Endodermal cell (in vitro differentiated cells): ENCODE measurements around the gene CYBRD1. TPM values are rescaled to one million over a fixed set of nuclear protein-coding genes. Genes with fewer than 3 reads are reported as not detected.
A peak's percentile ranks its signal among the peaks of the same experiment; 100 is the strongest.

Experiments used
- DNase-seq: peaks from one replicate; pipeline ENCODE4 v3.0.0-alpha.2; 2017
- H3K27ac ChIP-seq: 2 replicates; pipeline ENCODE4 v1.5.1; 2013; ENCODE audit warnings: mild to moderate bottlenecking, low read depth, low read length, moderate library complexity
- H3K27me3 ChIP-seq: 2 replicates; pipeline ENCODE4 v1.6.1; 2013; ENCODE audit warnings: mild to moderate bottlenecking, low read length, moderate library complexity; ENCODE audit not compliant: insufficient read depth, control insufficient read depth, poor library complexity, severe bottlenecking
- H3K36me3 ChIP-seq: 2 replicates; pipeline ENCODE4 v1.7.0; 2013; ENCODE audit warnings: mild to moderate bottlenecking, low read length, moderate library complexity; ENCODE audit not compliant: control insufficient read depth, insufficient read depth
- H3K4me1 ChIP-seq: one replicate; pipeline ENCODE4 v1.7.0; 2013; ENCODE audit warnings: low read length; ENCODE audit not compliant: control insufficient read depth, insufficient read depth
- H3K4me3 ChIP-seq: 2 replicates; pipeline ENCODE4 v1.5.1; 2013; ENCODE audit warnings: mild to moderate bottlenecking, low read length, moderate library complexity
- H3K9ac ChIP-seq: 2 replicates; pipeline ENCODE4 v1.6.1; 2013; ENCODE audit warnings: mild to moderate bottlenecking, low read length, moderate library complexity; ENCODE audit not compliant: poor library complexity, severe bottlenecking; ENCODE audit errors: extremely low read depth
- H3K9me3 ChIP-seq: 2 replicates; pipeline ENCODE4 v1.6.1; 2013; ENCODE audit warnings: mild to moderate bottlenecking, low read length, moderate library complexity; ENCODE audit not compliant: control insufficient read depth
- H3K27ac Mint-ChIP-seq: 2 replicates; pipeline ENCODE4 v1.8.0; 2020; ENCODE audit warnings: mixed read lengths
- H3K27me3 Mint-ChIP-seq: 2 replicates; pipeline ENCODE4 v1.8.0; 2021; ENCODE audit warnings: mild to moderate bottlenecking, mixed read lengths; ENCODE audit not compliant: insufficient read depth
- H3K36me3 Mint-ChIP-seq: 2 replicates; pipeline ENCODE4 v1.8.0; 2020; ENCODE audit warnings: low read depth, mixed read lengths
- H3K4me1 Mint-ChIP-seq: 2 replicates; pipeline ENCODE4 v1.8.0; 2020; ENCODE audit warnings: mixed read lengths
- H3K4me3 Mint-ChIP-seq: 2 replicates; pipeline ENCODE4 v1.8.0; 2020; ENCODE audit warnings: mild to moderate bottlenecking, moderate library complexity, mixed read lengths
- H3K9me3 Mint-ChIP-seq: 2 replicates; pipeline ENCODE4 v1.8.0; 2020; ENCODE audit warnings: mild to moderate bottlenecking, mixed read lengths
- WGBS, 2 experiments: methylation state at CpG; one replicate each; pipeline versions ENCODE4 v1.1.5 to v1.1.7; 2013; ENCODE audit warnings: missing lambda C conversion rate in 2 of 2, mixed read lengths in 1 of 2; ENCODE audit not compliant: insufficient coverage in 1 of 2, insufficient read length in 1 of 2; 5-methylcytosine and 5-hydroxymethylcytosine counted together
- total RNA-seq, 2 donors: library from RNA; stranded (reverse); fragmentation: NEBNext Ultra II Directional in 1 of 2; extraction: Animal tissue kit (Norgen Biotek cat#: 25700) in 1 of 2; gene quantifications; 2 replicates in 1 of 2; 3 replicates in 1 of 2; pipeline ENCODE4 v1.2.1, GENCODE V29; 2021
- TF ChIP-seq, protein P1 (sequence below): fragments of 200-600 bp; sonication (generic); conservative IDR thresholded peaks from 2 replicates; pipeline ENCODE4 v1.5.0; 2021; ENCODE audit warnings: antibody characterized with exemption, mild to moderate bottlenecking

The CYBRD1 gene
- total RNA-seq, 2 donors from 2014 or later: 3.3 to 4.7 TPM

DNA sequence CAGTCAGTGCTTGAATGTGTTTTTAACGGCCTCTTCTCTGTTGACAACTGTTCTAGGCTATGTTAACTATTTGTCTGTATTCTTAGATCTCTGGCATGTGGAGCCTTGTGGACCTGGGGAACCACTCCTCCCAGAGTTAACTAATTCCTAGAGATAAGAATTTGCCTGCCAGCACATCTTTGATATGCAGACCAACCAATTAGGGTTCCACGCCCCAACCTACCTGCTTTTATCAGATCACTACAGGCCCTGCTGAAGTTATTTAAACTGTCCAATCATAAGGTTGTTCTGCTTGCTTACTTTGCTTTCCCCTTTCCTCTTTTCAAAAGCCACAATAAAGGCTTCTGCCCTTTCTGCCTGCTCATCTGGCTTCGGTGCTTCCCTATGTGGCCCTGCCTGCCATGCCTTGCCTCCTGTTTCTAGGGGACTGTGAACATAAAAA, 8.5 kb upstream of the CYBRD1 start:
- TF ChIP-seq, protein P1, sequence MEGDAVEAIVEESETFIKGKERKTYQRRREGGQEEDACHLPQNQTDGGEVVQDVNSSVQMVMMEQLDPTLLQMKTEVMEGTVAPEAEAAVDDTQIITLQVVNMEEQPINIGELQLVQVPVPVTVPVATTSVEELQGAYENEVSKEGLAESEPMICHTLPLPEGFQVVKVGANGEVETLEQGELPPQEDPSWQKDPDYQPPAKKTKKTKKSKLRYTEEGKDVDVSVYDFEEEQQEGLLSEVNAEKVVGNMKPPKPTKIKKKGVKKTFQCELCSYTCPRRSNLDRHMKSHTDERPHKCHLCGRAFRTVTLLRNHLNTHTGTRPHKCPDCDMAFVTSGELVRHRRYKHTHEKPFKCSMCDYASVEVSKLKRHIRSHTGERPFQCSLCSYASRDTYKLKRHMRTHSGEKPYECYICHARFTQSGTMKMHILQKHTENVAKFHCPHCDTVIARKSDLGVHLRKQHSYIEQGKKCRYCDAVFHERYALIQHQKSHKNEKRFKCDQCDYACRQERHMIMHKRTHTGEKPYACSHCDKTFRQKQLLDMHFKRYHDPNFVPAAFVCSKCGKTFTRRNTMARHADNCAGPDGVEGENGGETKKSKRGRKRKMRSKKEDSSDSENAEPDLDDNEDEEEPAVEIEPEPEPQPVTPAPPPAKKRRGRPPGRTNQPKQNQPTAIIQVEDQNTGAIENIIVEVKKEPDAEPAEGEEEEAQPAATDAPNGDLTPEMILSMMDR: no peak
- Mint-ChIP-seq H3K4me3 (no peak overlapping the region), H3K36me3 (no peaks in the 10 kb centered on the region), H3K27ac (peak overlapping the region; percentile 13), H3K9me3 (no peaks in the 10 kb centered on the region), H3K4me1 (peaks cover 7% of the 10 kb centered on the region), H3K27me3 (peaks cover 13% of the 10 kb centered on the region)
- peaks cover under 1% of the 10 kb centered on the region for H3K27me3 ChIP-seq
- 77 to 89% methylated on average over 1 to 3 of the region's 3 CpGs for WGBS, 2 experiments
- H3K9me3 ChIP-seq: peaks cover 5% of the 10 kb centered on the region
- DNase-seq: peak; percentile 63
- H3K27ac ChIP-seq: no peak overlapping the region
- H3K4me1 ChIP-seq: no peaks in the 10 kb centered on the region
- H3K9ac ChIP-seq: no peak overlapping the region
- no peaks in the 10 kb centered on the region for H3K36me3 ChIP-seq
- H3K4me3 ChIP-seq: no peak overlapping the region

DNA sequence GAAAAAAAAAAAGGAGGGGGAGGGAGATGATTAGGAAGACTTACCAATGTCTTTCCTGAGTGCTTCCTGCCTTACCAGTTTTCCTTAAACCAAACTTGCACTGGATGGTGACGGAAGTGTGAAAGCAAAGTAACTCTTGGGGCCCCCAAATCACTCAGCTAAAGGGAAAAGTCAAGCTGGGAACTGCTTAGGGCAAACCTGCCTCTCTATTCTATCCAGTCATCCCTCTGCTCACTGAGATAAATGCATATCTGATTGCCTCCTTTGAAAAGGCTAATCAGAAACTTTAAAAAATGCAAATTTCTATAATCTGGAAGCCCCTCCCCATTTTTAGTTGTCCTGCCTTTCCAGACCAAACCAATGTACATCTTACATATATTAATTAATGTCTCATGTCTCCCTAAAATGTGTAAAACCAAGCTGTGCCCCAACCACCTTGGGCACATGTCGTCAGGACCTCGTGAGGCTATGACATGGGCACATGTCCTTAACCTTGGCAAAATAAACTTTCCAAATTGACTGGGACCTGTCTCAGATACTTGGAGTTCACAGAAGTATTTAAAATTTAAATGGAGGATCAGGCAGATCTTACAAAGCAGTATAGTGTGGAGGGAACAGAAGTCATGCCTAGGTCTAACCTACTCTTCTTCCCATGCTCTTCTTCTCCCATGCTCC, 7.2 kb upstream of the CYBRD1 start:
- H3K9me3 Mint-ChIP-seq: no peaks in the 10 kb centered on the region
- Histone ChIP-seq H3K9ac (no peak overlapping the region), H3K4me3 (no peak overlapping the region), H3K9me3 (peaks cover 5% of the 10 kb centered on the region), H3K4me1 (no peaks in the 10 kb centered on the region), H3K36me3 (no peaks in the 10 kb centered on the region), H3K27me3 (peaks cover 8% of the 10 kb centered on the region), H3K27ac (no peak overlapping the region)
- WGBS, 2 experiments: 97 to 100% methylated on average over 2 to 3 of the region's 3 CpGs
- H3K4me1 Mint-ChIP-seq: peaks cover 7% of the 10 kb centered on the region
- no peak overlapping the region for H3K4me3 Mint-ChIP-seq
- no peaks in the 10 kb centered on the region for H3K36me3 Mint-ChIP-seq
- TF ChIP-seq, protein P1: no peak
- no peak for DNase-seq
- peaks cover 23% of the 10 kb centered on the region for H3K27me3 Mint-ChIP-seq
- no peak overlapping the region for H3K27ac Mint-ChIP-seq

DNA sequence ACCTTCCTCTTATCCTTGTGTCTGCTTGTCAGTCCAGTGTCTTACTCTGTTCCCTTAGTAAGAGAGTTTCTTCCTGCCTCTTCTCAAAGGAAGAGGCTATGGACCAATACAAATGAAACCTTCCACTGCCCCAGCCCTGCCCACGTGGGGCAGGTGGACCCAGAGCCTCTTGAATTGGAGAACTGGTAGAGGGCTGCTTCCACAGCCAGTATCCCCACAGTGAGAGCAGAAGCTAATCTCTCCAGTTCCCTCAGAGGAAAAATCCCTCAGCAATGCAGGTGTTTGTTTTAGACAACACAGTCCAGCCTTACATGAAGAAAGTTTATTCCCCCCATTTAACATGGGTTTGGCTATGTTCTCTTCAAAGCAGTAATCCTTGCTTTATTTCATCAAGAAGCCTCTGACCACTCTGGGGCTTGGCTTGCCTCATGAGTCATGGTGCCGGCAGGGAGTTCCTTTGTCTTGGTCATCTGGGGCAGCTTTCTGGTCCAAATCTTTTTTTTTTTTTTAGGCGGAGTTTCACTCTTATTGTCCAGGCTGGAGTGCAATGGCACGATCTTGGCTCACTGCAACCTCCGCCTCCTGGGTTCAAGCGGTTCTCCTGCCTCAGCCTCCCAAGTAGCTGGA, 6.5 kb upstream of the CYBRD1 start:
- H3K27ac Mint-ChIP-seq: no peak overlapping the region
- no peaks in the 10 kb centered on the region for H3K9me3 Mint-ChIP-seq
- TF ChIP-seq, protein P1: no peak
- Histone ChIP-seq H3K9me3 (peaks cover 5% of the 10 kb centered on the region), H3K4me1 (no peaks in the 10 kb centered on the region), H3K27ac (no peak overlapping the region), H3K27me3 (peaks cover 8% of the 10 kb centered on the region), H3K36me3 (no peaks in the 10 kb centered on the region), H3K4me3 (no peak overlapping the region), H3K9ac (no peak overlapping the region)
- H3K36me3 Mint-ChIP-seq: no peaks in the 10 kb centered on the region
- peaks cover 29% of the 10 kb centered on the region for H3K27me3 Mint-ChIP-seq
- WGBS, 2 experiments: 83 to 87% methylated on average over 3 to 6 of the region's 6 CpGs
- DNase-seq: peak; percentile 69
- peaks cover 7% of the 10 kb centered on the region for H3K4me1 Mint-ChIP-seq
- no peak overlapping the region for H3K4me3 Mint-ChIP-seq
